M059J (cell line): ENCODE data around the gene MAPK4. TPM values are rescaled to one million over a fixed set of nuclear protein-coding genes. Genes with fewer than 3 reads are reported as not detected.
A peak's percentile ranks its signal among the peaks of the same experiment; 100 is the strongest.

Experiments
- DNase-seq: peaks from one replicate; pipeline ENCODE4 v3.0.0-alpha.2; 2012; ENCODE audit warnings: low read depth
- total RNA-seq: library from RNA; depleted of rRNA; stranded (reverse); fragments of >200 nt; shearing (Covaris generic); gene quantifications from 2 replicates; pipeline ENCODE4 v1.2.3, GENCODE V29; 2014

Gene MAPK4
- total RNA-seq, 1 experiment from 2014 or later: not detected

GRCh38 chr18:50623694-50624352 lies 63.9 kb downstream of the MAPK4 start:
- DNase-seq: no peak

- DNase-seq: no peak
These were observed 65.1 kb downstream of the MAPK4 start for GRCh38 chr18:50624981-50625380.

GRCh38 chr18:50626317-50626716 lies 66.4 kb downstream of the MAPK4 start:
- DNase-seq: no peak

- no peak for DNase-seq
These were observed 68.0 kb downstream of the MAPK4 start for GRCh38 chr18:50627594-50628532.

GRCh38 chr18:50628533-50628905 lies 68.6 kb downstream of the MAPK4 start:
- no peak for DNase-seq

GRCh38 chr18:50629148-50629631 lies 69.3 kb downstream of the MAPK4 start:
- DNase-seq: no peak

GRCh38 chr18:50630895-50631294 lies 71.0 kb downstream of the MAPK4 start:
- no peak for DNase-seq

GRCh38 chr18:50632895-50633515 lies 73.1 kb downstream of the MAPK4 start:
- DNase-seq: no peak

- DNase-seq: no peak
These were observed 74.1 kb downstream of the MAPK4 start for GRCh38 chr18:50633992-50634391.

GRCh38 chr18:50636366-50637057 lies 76.6 kb downstream of the MAPK4 start:
- no peak for DNase-seq

- no peak for DNase-seq
These were observed 78.4 kb downstream of the MAPK4 start for GRCh38 chr18:50638016-50638883.

- DNase-seq: no peak
These were observed 79.1 kb downstream of the MAPK4 start for GRCh38 chr18:50638884-50639420.

- no peak for DNase-seq
These were observed 79.8 kb downstream of the MAPK4 start for GRCh38 chr18:50639711-50640110.

- no peak for DNase-seq
These were observed 82.6 kb downstream of the MAPK4 start for GRCh38 chr18:50642439-50642838.

- DNase-seq: no peak
These were observed 84.3 kb downstream of the MAPK4 start for GRCh38 chr18:50644146-50644545.

GRCh38 chr18:50644807-50645206 lies 84.9 kb downstream of the MAPK4 start:
- DNase-seq: peak; percentile 11

- DNase-seq: no peak
These were observed 87.3 kb downstream of the MAPK4 start for GRCh38 chr18:50647237-50647636.

- no peak for DNase-seq
These were observed 87.9 kb downstream of the MAPK4 start for GRCh38 chr18:50647792-50648191.

- DNase-seq: peak; percentile 18
These were observed 89.9 kb downstream of the MAPK4 start for GRCh38 chr18:50649821-50650220.

- DNase-seq: no peak
These were observed 91.4 kb downstream of the MAPK4 start for GRCh38 chr18:50651334-50651733.
